GM20000 (cell line): Measurements from ENCODE around the gene AK5.

Experiments used
- DNase-seq: peaks from one replicate; pipeline ENCODE4 v3.0.0; 2012; ENCODE audit warnings: low spot score
- TF ChIP-seq, protein P1 (sequence below): IDR thresholded peaks from 2 replicates; pipeline ENCODE4 v1.5.1; 2012; ENCODE audit warnings: mild to moderate bottlenecking, control low read depth; ENCODE audit errors: extremely low read depth, missing control alignments

The AK5 gene

DNA sequence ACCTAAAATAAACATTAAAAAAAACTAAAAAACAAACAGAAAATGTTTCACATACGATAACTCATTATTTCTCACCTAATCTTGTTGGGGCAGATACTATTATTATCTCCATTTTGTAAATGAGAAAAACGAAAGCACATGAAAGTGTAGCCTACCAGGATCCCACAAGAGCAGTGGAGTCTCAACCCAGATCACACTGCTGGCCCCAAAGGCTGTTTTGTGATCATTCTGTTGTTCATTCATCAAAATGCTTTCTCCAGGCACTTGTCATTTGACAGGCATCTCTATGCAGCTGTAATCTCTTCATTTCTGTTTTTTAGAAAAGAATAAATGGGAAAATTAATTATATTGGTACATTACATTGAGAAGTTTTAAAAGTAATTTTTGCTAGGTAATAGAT is 67.5 kb downstream of the AK5 start:
- DNase-seq, result no peak
- TF ChIP-seq, protein P1, sequence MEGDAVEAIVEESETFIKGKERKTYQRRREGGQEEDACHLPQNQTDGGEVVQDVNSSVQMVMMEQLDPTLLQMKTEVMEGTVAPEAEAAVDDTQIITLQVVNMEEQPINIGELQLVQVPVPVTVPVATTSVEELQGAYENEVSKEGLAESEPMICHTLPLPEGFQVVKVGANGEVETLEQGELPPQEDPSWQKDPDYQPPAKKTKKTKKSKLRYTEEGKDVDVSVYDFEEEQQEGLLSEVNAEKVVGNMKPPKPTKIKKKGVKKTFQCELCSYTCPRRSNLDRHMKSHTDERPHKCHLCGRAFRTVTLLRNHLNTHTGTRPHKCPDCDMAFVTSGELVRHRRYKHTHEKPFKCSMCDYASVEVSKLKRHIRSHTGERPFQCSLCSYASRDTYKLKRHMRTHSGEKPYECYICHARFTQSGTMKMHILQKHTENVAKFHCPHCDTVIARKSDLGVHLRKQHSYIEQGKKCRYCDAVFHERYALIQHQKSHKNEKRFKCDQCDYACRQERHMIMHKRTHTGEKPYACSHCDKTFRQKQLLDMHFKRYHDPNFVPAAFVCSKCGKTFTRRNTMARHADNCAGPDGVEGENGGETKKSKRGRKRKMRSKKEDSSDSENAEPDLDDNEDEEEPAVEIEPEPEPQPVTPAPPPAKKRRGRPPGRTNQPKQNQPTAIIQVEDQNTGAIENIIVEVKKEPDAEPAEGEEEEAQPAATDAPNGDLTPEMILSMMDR, result no peak

DNA sequence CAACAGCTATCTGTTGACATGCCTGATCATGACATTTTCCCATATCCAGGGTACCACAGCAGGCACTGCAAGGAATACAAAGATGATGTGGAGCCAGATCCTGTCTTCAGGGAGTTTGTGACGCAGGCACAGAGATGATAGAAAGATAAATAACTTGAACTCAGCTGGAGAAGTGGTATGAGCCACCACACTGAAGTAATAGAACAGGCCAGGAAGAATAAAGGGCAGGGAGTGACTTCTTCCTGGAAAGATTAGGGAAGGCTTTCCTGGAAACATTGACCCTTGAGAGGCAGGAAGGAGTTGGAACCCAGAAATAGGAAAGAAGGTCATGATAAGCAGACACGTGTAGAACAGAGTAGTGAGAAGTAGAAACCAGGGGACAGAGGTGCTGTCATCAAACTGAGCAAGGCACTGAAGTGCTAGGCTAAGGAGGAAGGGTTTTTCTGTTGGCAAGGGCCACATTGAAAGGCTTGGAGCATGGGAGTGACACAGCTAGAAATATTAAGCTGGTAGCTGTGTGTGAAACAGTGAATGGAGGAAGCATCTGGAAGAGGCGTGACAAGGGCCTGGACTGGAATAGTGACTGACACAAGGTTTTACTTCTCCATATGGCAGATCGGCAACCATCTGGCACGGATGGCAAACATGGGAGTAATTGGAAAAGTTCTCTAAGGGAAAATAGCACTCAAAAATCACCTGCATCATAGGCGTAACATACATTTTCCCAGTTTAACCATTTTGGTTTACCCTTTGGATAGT is 68.4 kb downstream of the AK5 start:
- TF ChIP-seq, protein P1, result no peak
- DNase-seq, result no peak

GRCh38 chr1:77354536-77354935 is 72.7 kb downstream of the AK5 start:
- DNase-seq, result no peak

DNA sequence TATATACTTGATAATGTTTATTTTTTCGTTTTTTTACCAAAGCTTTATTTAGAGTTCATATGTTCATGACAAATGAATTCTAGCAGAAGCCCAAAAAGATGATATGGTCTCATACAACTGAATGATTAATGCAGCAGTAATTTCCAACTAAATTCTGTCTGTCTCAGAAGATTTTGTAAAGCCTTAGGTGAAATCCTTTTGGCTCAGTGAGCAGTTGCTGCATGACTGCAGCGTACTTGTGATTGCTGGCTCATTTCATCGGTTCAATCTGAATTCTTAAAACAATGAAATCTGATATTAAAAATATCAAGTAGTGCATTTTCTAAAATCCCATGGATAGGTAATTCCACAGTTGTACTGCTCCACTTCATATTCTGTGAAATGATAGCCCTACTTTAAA is 73.2 kb downstream of the AK5 start:
- TF ChIP-seq, protein P1, result no peak
- DNase-seq, result no peak

More at GRCh38 chr1:77354536-77354935, 72.7 kb downstream of the AK5 start:
- TF ChIP-seq, protein P1, result no peak

DNA sequence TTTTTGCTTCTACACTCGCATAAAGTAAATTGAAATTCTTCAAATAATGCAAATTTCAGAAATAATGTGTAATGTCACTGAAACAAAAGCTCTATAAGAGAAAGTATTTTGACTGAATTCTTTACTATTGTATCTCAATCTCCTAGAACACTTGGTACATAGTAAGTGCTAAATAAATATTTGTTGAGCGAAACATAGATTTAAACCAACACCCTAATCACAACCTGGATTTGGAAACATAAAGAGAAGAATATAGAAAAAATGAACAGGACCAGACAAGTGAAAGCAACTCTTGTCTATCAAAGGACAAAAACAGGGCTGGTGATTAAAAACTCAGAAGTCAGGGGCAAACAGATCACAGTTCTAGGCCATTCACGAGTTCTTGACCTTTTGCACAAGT is 74.3 kb downstream of the AK5 start:
- no peak for DNase-seq
- TF ChIP-seq, protein P1, result no peak

- TF ChIP-seq, protein P1, result no peak
Measured at GRCh38 chr1:77360256-77360655, 78.4 kb downstream of the AK5 start.

DNA sequence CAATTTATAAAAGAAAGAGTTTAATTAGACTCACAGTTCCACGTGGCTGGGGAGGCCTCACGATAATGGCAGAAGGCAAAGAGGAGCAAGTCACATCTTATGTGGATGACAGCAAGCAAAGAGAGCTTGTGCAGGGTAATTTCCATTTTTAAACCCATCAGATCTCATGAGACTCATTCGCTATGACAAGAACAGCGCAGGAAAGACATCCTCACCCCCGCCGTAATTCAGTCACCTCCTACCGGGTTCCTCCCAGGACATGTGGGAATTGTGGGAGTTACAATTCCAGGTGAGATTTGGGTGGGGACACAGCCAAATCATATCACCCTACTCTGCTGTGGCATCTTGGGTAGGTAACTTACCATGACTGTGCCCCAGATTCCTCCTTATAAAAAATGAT is 79.8 kb downstream of the AK5 start:
- no peak for DNase-seq
- TF ChIP-seq, protein P1, result no peak

More at GRCh38 chr1:77360256-77360655, 78.4 kb downstream of the AK5 start:
- DNase-seq, result no peak
